K562 (cell line): ENCODE measurements around the gene IFNGR1.

ENCODE experiments used
- GABPA ChIP-seq: fragments of 200-800 bp; sonication (Bioruptor generic); conservative IDR thresholded peaks from 2 replicates; pipeline ENCODE4 v1.6.1; 2016; ENCODE audit warnings: low read depth, missing genetic modification characterization, missing compliant biosample characterization
- SAFB2 ChIP-seq: fragments of 200-400 bp; formaldehyde crosslinking; IDR thresholded peaks from 2 replicates; pipeline ENCODE4 v1.6.1; 2018; ENCODE audit warnings: borderline replicate concordance, low read length, low read depth, moderate library complexity; ENCODE audit not compliant: severe bottlenecking
- ZBTB1 ChIP-seq: sonication (generic); formaldehyde crosslinking; IDR thresholded peaks from 2 replicates; pipeline ENCODE4 v1.8.1; 2023; ENCODE audit warnings: missing genetic modification reagents, low read depth, mild to moderate bottlenecking, borderline replicate concordance
- ZNF347 ChIP-seq: fragments of 450-650 bp; formaldehyde crosslinking; IDR thresholded peaks from 2 replicates; pipeline ENCODE4 v1.4.0; 2020; ENCODE audit warnings: low read depth, mild to moderate bottlenecking, moderate library complexity
- ZNF717 ChIP-seq: fragments of 250-450 bp; sonication (Bioruptor Pico); IDR thresholded peaks from 2 replicates; pipeline ENCODE4 v1.5.0; 2021
- ZSCAN29 ChIP-seq: fragments of 450-650 bp; IDR thresholded peaks from 2 replicates; pipeline ENCODE4 v1.6.1; 2017
- TF ChIP-seq, protein P1 (sequence below): fragments of 250-450 bp; sonication (Bioruptor Pico); IDR thresholded peaks from 2 replicates; pipeline ENCODE4 v1.4.0; 2020; ENCODE audit warnings: mild to moderate bottlenecking

DNA sequence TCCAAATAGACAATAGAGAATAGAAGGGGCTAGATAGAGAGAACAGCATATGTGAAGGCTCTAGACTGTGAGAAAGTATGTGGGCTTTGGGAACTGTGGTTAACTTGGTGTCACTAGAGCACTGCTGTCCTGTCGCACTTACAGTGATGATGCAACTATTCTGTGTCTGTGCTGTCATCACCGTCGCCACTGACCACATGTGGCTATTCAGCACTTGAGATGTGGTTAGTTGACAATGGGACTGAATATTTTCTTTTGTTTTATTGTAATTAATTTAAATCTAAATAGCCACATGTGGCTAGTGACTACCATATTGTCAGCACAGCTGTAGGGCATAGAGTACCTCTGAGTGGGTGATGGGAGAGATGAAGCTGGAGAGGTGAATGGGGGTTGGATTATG lies 39.0 kb upstream of the IFNGR1 start:
- TF ChIP-seq, protein P1, sequence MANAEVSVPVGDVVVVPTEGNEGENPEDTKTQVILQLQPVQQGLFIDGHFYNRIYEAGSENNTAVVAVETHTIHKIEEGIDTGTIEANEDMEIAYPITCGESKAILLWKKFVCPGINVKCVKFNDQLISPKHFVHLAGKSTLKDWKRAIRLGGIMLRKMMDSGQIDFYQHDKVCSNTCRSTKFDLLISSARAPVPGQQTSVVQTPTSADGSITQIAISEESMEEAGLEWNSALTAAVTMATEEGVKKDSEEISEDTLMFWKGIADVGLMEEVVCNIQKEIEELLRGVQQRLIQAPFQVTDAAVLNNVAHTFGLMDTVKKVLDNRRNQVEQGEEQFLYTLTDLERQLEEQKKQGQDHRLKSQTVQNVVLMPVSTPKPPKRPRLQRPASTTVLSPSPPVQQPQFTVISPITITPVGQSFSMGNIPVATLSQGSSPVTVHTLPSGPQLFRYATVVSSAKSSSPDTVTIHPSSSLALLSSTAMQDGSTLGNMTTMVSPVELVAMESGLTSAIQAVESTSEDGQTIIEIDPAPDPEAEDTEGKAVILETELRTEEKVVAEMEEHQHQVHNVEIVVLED = no peak
- TF ChIP-seq ZNF717 (no peak), ZBTB1 (CRISPR knock-in tag) (no peak), SAFB2 (no peak), ZNF347 (no peak), GABPA (no peak), ZSCAN29 (no peak)
